ENCODE measurements around the gene CCL25. TPM values are rescaled to one million over a fixed set of nuclear protein-coding genes. Genes with fewer than 3 reads are reported as not detected.

CCL25 gene
- total and polyA plus RNA-seq, 2 donors (not counting 3 experiments of a cell fraction or from before 2014, with no cell fraction given): not detected

DNA sequence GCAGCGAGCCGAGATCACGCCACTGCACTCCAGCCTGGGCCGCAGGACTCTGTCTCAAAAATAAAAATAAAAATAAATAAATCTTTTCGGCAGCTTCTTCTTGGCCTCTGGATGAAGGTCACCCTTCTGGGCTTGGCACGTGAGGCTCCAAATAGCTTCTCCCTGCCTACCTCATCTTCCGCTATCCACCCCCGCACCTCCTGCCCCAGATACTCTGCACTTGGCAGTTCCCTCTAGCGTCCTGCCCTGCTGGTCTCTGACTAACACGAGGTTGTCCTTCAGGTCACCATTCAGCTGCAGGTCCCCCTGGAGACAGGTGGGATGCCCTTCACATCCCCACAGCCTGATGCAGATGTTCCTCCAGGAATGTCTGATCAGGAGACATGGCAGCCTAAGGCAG lies 8.5 kb upstream of the CCL25 start:
- TF ChIP-seq FOS (IDR thresholded peaks at IDR 0.05; ENCODE audit: borderline replicate concordance, insufficient read depth, low read length) (no peak), EZH2 (IDR thresholded peaks at IDR 0.05; ENCODE audit: borderline replicate concordance, low read depth, low read length, severe bottlenecking) (no peak), MYC (IDR thresholded peaks at IDR 0.05; ENCODE audit: low read depth, low read length) (no peak), POLR2AphosphoS5 (IDR thresholded peaks at IDR 0.05; ENCODE audit: insufficient read depth, low read depth, low read length) (no peak)
- dilution Hi-C loops (cut with MboI; ENCODE audit: extremely low pct_ligation_motif_present, low sequenced_read_pairs) (no loop called here), intact Hi-C loops (cut with micrococcal nuclease) (no loop called here)
- no peaks in the 10 kb centered on the region for H3K27me3 ChIP-seq (ENCODE audit: control insufficient read depth in 2 of 2, insufficient read depth in 2 of 2, low read length in 2 of 2)
- no peak overlapping the region for H3K9ac ChIP-seq (replicated peaks; ENCODE audit: extremely low read depth, insufficient read depth, low read length)
- H2AFZ ChIP-seq (ENCODE audit: low read depth, low read length): no peak overlapping the region
- H3K36me3 ChIP-seq (ENCODE audit: control insufficient read depth in 2 of 2, extremely low read depth in 1 of 2, insufficient read depth in 2 of 2, low read length in 2 of 2): no peaks in the 10 kb centered on the region
- FAIRE-seq (no peak), DNase-seq (ENCODE audit: low read depth, low spot score) (no peak)
- H3K79me2 ChIP-seq (ENCODE audit: control insufficient read depth, insufficient read depth, low read length): no peaks in the 10 kb centered on the region
- POLR2A ChIA-PET: no interaction called here
- H3K4me2 ChIP-seq (ENCODE audit: insufficient read depth, low read length): no peak overlapping the region
- no TSS peak for BruUV-seq (replicated peaks)
- H3K9me1 ChIP-seq (replicated peaks; ENCODE audit: control insufficient read depth, extremely low read depth, insufficient read depth, low read length): no peaks in the 10 kb centered on the region
- H3K27ac ChIP-seq (ENCODE audit: insufficient read depth, low read depth, low read length): no peak overlapping the region
- no peaks in the 10 kb centered on the region for H3K4me1 ChIP-seq (ENCODE audit: control insufficient read depth, extremely low read depth, insufficient read depth, low read length)
- no peaks in the 10 kb centered on the region for H3K9me3 ChIP-seq (replicated peaks; ENCODE audit: control insufficient read depth, insufficient read depth, low read length)
- H3K4me3 ChIP-seq (replicated peaks in 1 of 3; ENCODE audit: insufficient read depth in 1 of 3, low read depth in 1 of 3, low read length in 3 of 3): no peak overlapping the region
- H4K20me1 ChIP-seq (replicated peaks; ENCODE audit: control insufficient read depth, extremely low read depth, insufficient read depth, low read length): no peaks in the 10 kb centered on the region
- CTCF ChIA-PET: interaction anchor here (1.0 to 1.2 kb wide), 2 partner anchors 13 to 73 kb away, joined by 4 read pairs; no protein-coding TSS in a partner anchor

DNA sequence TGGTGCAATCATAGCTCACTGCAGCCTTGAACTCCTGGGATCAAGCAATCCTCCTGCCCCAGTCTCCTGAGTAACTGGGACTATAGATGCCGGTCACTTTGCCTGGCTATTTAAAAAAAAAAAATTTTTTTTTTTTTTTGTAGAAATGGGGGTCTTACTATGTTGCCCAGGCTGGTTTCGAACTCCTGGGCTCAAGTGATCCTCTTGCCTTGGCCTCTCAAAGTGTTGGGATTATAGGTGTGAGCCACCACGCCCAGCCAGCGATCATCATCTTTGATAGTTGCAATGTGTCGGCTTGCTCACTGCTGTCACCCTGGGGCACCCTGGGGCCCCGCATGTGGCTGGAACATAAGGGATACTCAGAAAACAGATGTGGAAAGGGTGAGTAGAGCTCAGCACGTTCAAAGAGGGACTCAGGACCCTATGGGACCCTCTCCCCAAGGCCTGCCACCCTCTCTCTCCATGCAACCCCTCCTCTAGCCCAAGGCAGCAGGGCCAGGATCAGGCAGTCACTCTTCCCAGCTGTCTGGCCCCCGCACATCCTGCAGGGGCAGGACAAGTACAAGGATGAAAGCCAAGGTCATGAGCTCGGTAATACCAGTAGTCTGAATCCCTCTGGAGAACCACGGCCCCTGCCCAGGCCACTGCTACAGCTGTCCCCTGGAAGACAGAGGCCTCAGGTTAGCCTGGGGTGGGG lies 6.5 kb upstream of the CCL25 start:
- ChIA-PET CTCF (no interaction called here), POLR2A (no interaction called here)
- Histone ChIP-seq H4K20me1 (replicated peaks; ENCODE audit: control insufficient read depth, extremely low read depth, insufficient read depth, low read length) (no peaks in the 10 kb centered on the region), H3K27ac (ENCODE audit: insufficient read depth, low read depth, low read length) (no peak overlapping the region), H3K27me3 (ENCODE audit: control insufficient read depth in 2 of 2, insufficient read depth in 2 of 2, low read length in 2 of 2) (no peaks in the 10 kb centered on the region), H3K79me2 (ENCODE audit: control insufficient read depth, insufficient read depth, low read length) (no peaks in the 10 kb centered on the region), H3K9ac (replicated peaks; ENCODE audit: extremely low read depth, insufficient read depth, low read length) (no peak overlapping the region), H3K4me3 (replicated peaks in 1 of 3; ENCODE audit: insufficient read depth in 1 of 3, low read depth in 1 of 3, low read length in 3 of 3) (no peak overlapping the region), H2AFZ (ENCODE audit: low read depth, low read length) (no peak overlapping the region), H3K4me1 (ENCODE audit: control insufficient read depth, extremely low read depth, insufficient read depth, low read length) (peaks cover 5% of the 10 kb centered on the region), H3K9me3 (replicated peaks; ENCODE audit: control insufficient read depth, insufficient read depth, low read length) (no peaks in the 10 kb centered on the region), H3K9me1 (replicated peaks; ENCODE audit: control insufficient read depth, extremely low read depth, insufficient read depth, low read length) (no peaks in the 10 kb centered on the region), H3K4me2 (ENCODE audit: insufficient read depth, low read length) (no peak overlapping the region), H3K36me3 (ENCODE audit: control insufficient read depth in 2 of 2, extremely low read depth in 1 of 2, insufficient read depth in 2 of 2, low read length in 2 of 2) (no peaks in the 10 kb centered on the region)
- BruUV-seq (replicated peaks): no TSS peak
- dilution Hi-C loops (cut with MboI; ENCODE audit: extremely low pct_ligation_motif_present, low sequenced_read_pairs) (no loop called here), intact Hi-C loops (cut with micrococcal nuclease) (no loop called here)
- no peak for TF ChIP-seq GATA2 (IDR thresholded peaks at IDR 0.05; ENCODE audit: insufficient read depth, insufficient read length, low read depth, low read length)
- TF ChIP-seq POLR2AphosphoS5 (IDR thresholded peaks at IDR 0.05; ENCODE audit: insufficient read depth, low read depth, low read length): no peak
- no peak for TF ChIP-seq EZH2 (IDR thresholded peaks at IDR 0.05; ENCODE audit: borderline replicate concordance, low read depth, low read length, severe bottlenecking)
- FAIRE-seq (no peak), DNase-seq (ENCODE audit: low read depth, low spot score) (no peak)

Data from endothelial cell of umbilical vein (primary cell).